NCI-H146 treated with DMSO at 0.1 percent for 48 hours (cell line): ENCODE results near the gene BPIFA2.
"Not testable (repeated sequence)": the region's sequence is repeated elsewhere in the genome, so short reads cannot be mapped to it uniquely, and the experiment has no call there.

Source experiments
- DNase-seq: peaks from one replicate; lab custom pipeline; 2025; ENCODE audit not compliant: unreplicated experiment; lab: John Stamatoyannopoulos, UW

BPIFA2 gene, protein sequence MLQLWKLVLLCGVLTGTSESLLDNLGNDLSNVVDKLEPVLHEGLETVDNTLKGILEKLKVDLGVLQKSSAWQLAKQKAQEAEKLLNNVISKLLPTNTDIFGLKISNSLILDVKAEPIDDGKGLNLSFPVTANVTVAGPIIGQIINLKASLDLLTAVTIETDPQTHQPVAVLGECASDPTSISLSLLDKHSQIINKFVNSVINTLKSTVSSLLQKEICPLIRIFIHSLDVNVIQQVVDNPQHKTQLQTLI

DNA sequence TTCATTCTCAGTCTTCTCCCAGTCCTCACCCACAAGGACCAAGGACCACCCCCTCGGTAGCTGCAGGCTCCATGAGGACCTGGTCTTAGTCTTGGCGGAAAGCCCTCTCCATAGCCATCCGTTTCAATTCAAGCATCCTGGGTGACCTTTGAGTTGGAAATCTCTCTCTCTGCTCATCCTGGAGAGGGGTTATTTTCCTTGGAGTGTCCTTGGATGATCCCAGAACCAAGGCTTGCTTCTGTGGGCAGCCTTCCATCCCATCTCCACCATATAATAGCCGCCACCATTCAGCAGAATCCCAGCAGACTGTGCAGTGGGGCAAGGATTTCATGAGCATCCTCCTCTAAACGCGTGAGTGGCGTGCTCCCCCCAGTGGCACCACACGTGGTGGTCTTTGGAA lies at the start of gene BPIFA2:
BPIFA2 (plus strand) TSS at position 301 of the 400 bp plus-strand sequence. CDS start 987 bp downstream, outside the sequence.
- no peak for DNase-seq

DNA sequence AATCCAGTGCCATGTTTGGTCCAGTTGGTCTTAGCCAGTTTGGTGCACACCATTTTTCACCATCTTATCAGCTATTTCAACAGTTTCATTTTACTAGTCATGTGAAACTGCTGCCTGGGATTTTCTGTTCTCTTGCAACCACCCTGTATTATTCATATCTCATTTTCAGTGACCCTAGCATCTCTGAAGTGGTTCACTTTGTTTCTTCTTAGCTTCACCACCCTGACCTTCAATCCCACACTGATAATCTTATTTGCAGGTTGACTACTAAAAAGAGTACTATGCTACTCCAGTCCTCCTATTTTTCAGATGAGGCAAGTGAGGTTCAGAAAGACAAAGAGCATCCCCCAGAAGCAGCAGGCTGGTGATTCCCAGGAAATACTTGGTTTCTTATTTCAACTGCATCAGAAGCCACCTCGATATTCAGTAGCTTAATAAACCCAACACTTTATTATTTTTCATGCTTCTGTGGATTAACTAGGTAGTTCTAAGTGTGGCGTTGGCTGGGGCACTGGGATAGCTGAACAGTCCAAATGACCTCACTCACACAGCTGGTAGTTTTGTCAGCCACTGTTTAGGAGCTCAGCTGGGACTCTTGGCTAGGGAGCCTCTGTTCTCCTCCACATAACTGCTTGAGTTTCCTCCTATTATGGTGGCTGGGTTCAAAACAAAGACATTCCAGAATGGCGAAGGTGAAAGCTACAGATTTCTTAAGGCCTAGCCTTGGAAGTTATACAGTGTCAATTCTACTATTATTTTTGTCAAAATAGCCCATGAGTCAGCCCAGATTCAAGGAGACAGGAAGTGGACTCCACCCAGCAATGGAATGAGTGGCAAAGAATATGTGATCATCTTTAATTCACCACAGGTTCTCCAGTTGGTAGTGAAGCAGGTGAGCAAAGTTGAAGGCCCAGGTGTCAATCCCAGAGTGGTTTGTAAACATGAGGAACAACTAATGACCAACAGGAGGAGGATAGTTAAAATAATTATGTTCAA lies 47.9 kb upstream of the BPIFA2 start:
- no peak for DNase-seq

- no peak for DNase-seq
Measured at GRCh38 chr20:33120934-33121333, 47.0 kb upstream of the BPIFA2 start.

DNA sequence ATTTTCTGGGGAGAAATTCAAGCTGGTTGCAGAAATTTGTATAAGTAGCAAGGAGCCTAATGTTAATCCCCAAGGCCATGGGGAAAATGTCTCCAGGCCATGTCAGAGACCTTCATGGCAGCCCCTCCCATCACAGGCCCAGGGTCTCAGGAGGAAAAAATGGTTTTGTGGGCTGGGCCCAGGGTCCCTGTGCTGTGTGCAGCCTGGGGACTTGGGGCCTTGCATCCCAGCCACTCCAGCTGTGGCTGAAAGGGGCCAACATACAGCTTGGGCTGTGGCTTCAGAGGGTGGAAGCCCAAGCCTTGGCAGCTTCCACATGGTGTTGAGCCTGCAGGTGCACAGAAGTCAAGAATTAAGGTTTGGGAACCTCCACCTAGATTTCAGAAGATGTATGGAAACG lies 45.7 kb upstream of the BPIFA2 start:
- not testable (repeated sequence) for DNase-seq

GRCh38 chr20:33124261-33124660 lies 43.7 kb upstream of the BPIFA2 start:
- no peak for DNase-seq

DNA sequence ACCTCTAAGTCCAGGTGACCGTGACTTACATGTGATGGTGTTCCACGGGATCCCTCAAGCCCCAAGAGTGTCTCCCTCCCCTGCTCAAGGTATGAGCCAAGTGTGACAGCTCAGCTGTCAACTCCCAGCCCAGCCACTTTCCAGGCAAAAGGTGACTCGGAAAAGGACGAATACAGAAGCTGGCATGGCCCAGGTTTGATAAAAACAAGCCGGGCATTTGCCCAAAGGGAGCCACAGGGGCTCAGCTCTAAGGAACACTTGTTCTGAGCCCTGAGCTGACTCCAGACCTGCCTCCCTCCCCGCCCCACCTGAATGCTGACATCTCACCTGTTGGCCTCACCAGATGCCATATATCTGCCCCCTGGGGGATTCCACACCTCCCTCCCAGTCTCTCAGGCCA lies 43.0 kb upstream of the BPIFA2 start:
- DNase-seq, result no peak

DNA sequence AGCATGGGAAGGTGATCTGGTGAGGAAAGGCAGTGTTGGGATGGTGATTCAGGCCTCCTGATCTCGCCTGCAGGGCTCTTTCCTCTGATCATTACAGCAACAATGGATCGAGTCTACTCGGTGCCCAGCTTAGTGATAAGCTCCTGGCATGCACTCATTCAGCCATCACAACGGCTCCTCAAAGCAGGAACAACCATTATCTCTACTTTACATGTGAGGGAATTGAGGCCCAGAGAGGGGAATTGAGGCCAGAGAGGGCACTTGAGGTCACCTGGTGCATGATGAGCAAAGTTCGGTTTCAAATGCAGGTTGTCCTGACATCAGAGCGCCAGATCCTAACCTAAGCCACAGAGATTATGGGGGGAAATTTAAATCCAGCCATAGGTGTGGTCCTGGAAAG lies 42.0 kb upstream of the BPIFA2 start:
- DNase-seq, result no peak

- DNase-seq, result no peak
Measured at GRCh38 chr20:33127422-33128097, 40.4 kb upstream of the BPIFA2 start.

DNA sequence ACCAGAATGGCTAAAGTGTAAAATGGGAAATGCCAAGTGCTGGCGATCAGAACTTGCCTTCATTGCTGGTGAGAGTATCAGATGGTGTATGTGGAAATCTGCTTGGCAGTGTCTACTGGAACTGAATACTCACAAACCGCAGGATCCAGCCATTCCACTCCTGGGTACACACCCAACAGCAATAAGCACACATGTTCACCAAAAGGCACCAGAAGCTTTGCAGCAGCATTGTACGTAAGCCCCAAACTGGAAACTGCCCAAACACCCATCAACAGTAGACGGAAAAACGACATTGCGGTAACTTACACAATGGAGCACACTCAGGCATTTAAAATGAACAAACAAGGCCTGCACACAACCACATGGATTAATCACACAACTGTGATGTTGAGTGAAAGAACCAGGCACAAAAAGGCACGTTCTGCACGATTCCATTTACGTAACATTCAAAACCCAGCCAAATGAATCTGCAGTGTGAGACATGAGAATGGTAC lies 37.3 kb upstream of the BPIFA2 start:
- no peak for DNase-seq

GRCh38 chr20:33131949-33132473 lies 35.9 kb upstream of the BPIFA2 start:
- DNase-seq, result no peak

DNA sequence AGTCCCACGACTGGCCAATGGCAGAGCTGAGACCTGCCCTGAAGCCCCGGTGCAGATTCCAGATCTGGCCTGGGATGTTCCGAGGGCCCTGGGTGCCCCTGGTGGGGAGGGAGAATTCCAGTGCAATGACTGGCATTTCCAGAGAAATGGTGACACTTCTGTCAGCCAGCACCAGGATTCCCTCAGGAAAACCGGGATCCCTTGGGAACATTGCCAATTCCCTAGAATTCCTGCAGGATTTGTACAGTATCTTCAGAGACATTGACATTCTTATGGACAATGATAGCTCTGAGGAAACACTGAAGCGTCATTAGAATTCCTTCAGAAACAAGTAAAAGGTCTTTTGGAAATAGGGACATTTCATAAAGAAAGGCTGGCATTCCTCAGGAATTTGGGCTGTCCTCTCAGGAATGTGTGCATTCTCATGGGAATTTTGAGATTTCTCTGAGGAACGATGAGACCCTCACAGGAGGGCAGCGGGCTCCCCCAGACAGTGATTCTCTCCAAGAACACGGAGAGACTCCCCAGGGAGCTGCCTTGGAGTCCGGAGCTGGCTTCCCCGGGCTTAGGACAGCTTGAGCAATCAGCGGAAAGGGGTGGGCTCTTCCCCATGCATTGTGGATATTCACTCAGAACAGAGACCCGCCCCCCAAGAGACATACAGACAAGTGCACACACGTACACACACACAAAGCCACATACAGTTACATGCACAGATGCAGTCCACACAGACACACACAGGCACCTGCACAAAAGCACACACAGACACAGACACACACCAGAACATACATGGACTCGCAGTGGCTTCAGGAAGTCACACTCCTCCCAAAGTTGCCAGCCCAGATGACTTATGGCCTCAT lies 35.2 kb upstream of the BPIFA2 start:
- no peak for DNase-seq

- DNase-seq, result no peak
Measured at GRCh38 chr20:33133373-33133941, 34.5 kb upstream of the BPIFA2 start.

DNA sequence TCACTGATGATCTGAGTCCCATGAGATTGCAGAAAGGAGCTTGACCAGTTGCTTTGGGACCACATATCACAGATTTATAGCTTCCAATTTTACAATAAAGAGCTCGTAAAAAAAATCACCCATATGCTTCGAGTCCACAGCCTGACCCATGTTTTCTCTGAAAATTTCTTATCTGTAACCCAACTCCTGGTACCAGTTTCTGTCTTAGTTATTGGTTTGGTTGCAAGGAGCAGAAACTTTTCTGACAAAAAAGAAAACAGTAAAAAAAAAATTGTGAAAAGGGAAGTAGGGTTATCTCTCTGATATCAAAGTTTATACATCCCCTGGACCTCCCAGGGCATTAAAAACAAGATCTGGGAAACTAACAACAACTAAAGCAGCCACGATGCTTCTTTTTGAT lies 30.8 kb upstream of the BPIFA2 start:
- no peak for DNase-seq

DNA sequence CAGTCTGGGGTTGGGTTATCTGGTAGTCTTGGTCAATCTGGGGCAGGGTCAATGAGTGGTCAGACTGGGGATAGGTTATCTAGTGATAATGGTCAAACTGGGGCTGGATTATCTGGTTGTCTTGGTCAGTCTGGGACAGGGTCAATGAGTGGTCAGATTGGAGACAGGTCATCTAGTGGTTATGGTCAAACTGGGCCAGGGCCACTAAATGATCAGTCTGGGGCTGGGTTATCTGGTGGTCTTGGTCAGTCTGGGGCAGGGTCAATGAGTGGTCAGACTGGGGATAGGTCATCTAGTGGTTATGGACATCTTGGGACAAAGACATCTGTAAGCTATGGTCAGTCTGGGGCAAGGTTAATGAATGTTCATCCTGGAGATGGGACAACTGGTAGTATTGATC lies 28.5 kb upstream of the BPIFA2 start:
- no peak for DNase-seq

DNA sequence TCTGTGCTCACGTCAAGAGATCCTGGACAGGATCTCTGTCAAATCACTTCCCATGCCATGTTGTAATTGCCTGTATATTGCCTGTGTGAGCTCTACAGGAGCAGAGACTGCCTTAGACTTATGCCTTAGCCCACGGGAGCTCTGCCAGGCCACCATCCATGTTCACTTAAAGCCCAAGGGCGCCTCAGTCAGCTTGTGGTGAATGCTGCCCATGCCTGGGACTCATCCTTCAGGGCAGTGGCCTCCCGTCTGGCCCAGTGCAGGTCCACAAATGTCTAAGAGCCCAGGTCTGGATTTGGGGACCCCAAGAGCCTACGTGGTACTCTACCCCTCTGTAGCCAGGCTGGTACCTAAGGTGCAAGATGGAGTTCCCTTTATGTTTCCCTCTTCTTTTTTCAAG lies 22.4 kb upstream of the BPIFA2 start:
- no peak for DNase-seq

DNA sequence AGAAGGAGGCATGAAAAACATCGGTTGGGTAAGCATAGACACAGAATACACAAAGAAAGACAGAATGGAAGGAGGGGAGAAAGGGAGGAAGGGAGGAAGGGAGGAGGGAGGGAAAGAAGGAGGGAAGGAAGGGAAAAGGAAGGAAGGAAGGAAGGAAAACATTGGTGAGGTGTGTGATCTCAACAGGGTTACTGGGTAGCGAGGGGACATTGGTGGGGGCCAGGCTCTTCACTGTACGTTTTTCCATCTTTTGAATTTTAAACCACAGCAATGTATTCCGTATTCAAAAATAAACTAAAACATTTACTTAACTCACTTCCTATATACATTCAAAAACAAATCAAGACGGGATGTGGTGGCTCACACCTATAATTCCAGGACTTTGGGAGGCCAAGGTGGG lies 20.7 kb upstream of the BPIFA2 start:
- DNase-seq, result no peak

DNA sequence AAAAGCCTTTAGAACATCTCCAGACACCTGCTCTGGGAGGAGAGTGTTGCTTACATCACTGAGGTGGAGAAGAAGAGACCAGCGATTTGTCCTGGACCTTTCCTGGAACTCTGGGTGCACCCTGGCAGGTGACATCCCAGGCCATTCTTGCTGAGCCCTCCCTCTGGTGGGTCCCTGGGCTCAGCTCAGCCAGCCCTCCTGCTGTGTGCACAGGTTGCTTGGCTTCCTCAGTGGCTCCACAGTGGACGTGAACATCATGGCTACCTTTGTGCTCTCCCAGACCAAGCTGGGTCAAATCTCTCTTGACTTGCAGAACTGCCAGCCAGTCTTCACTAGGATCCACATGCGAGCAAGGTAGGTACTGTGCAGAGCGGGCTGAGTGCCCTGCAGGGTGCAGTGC lies 19.9 kb upstream of the BPIFA2 start:
- DNase-seq, result no peak

DNA sequence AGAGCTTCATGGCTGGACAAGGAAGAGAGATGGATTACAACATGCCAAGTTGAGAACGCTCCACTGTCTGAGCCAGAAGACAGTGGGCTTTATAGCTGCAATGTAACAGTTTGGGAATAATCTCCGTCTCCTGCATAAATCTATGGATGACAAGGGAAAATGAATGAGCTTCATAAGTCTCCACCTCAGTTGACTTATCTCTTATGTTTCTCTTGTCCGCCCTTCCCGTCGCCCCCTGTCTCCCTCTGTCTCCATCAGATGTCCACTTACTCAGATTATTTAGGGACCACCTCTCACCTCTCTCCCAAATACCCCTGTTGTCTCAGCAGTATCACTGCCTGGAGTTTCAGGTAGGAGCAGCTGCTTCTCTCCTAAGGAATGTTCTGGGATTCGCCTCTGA lies 13.7 kb upstream of the BPIFA2 start:
- DNase-seq, result no peak

GRCh38 chr20:33158637-33159385 lies 9.1 kb upstream of the BPIFA2 start:
- DNase-seq, result no peak
